Inferior parietal cortex (tissue), 1 donor: ENCODE results near the gene VPS11.
"Not testable (repeated sequence)": the region's sequence is repeated elsewhere in the genome, so short reads cannot be mapped to it uniquely, and the experiment has no call there.

Experiments
- DNase-seq: peaks from one replicate; pipeline ENCODE4 v3.0.0-alpha.2; 2016; ENCODE audit errors: extremely low spot score

The VPS11 gene

GRCh38 chr11:119067371-119068222, at the start of gene VPS11:
TSS of gene VPS11 (plus strand) at chr11:119067818. CDS start at chr11:119067824, 6 bp downstream.
- DNase-seq, result peak; percentile 96

GRCh38 chr11:119018074-119018938, 49.3 kb upstream of the VPS11 start, which contains the start of the genes RPS25 and TRAPPC4:
TSS of gene RPS25 (minus strand) at chr11:119018343. CDS start at chr11:119018284, 59 bp downstream.
TSS of gene TRAPPC4 (plus strand) at chr11:119018766. CDS start at chr11:119018796, 30 bp downstream.
- peak; percentile 97 for DNase-seq

- no peak for DNase-seq
Measured at GRCh38 chr11:119019996-119020395, 47.6 kb upstream of the VPS11 start.

- no peak for DNase-seq
Measured at GRCh38 chr11:119021631-119022030, 46.0 kb upstream of the VPS11 start.

- DNase-seq, result no peak
Measured at GRCh38 chr11:119023741-119024140, 43.9 kb upstream of the VPS11 start.

GRCh38 chr11:119024430-119025098, 43.1 kb upstream of the VPS11 start:
- DNase-seq, result no peak

- DNase-seq, result no peak
Measured at GRCh38 chr11:119025099-119025473, 42.5 kb upstream of the VPS11 start.

- no peak for DNase-seq
Measured at GRCh38 chr11:119025541-119025940, 42.1 kb upstream of the VPS11 start.

GRCh38 chr11:119025978-119026766, 41.4 kb upstream of the VPS11 start:
- no peak for DNase-seq

GRCh38 chr11:119026970-119027369, 40.6 kb upstream of the VPS11 start:
- DNase-seq, result no peak

GRCh38 chr11:119027561-119028345, 39.9 kb upstream of the VPS11 start:
- DNase-seq, result no peak

- DNase-seq, result no peak
Measured at GRCh38 chr11:119028346-119029068, 39.1 kb upstream of the VPS11 start.

GRCh38 chr11:119029069-119029339, 38.6 kb upstream of the VPS11 start:
- no peak for DNase-seq

GRCh38 chr11:119029340-119030028, 38.1 kb upstream of the VPS11 start:
- peak; percentile 20 for DNase-seq

- DNase-seq, result no peak
Measured at GRCh38 chr11:119030029-119030328, 37.6 kb upstream of the VPS11 start.

- peak; percentile 97 for DNase-seq
Measured at GRCh38 chr11:119030329-119031047, 37.1 kb upstream of the VPS11 start, which contains the start of gene SLC37A4. TSS of gene SLC37A4 (minus strand) at chr11:119030877.

- DNase-seq, result no peak
Measured at GRCh38 chr11:119031912-119032280, 35.7 kb upstream of the VPS11 start.

- DNase-seq, result not testable (repeated sequence)
Measured at GRCh38 chr11:119033421-119033820, 34.2 kb upstream of the VPS11 start.

- DNase-seq, result no peak
Measured at GRCh38 chr11:119034813-119035212, 32.8 kb upstream of the VPS11 start.
